NCI-H446 (cell line): ENCODE data around the gene NF1.
"Not testable (repeated sequence)": the region's sequence is repeated elsewhere in the genome, so short reads cannot be mapped to it uniquely, and the experiment has no call there.

Experiments
- DNase-seq, 2 experiments: peaks; one replicate each; lab custom pipeline; 2025; lab: John Stamatoyannopoulos, UW

NF1 gene

DNA sequence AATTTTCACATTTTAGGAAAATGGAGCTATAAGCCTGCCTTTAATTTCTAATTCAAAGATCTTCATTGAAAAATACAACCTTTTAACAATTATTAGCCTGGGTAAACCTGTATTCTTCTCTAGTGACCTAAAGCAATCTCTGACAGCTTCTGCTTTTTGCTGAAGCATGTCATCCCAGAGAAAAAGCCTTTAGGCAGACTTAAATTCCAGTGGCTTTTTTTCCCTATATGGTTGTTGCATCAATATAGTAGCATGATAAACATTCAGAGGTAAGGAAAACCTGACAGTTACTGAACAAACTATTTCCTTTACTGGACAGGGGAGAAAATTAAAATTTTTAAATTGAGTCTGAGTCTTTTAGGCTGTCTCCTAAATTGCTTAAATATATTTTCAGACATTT, 234.4 kb downstream of the NF1 start:
- DNase-seq: no peak

DNA sequence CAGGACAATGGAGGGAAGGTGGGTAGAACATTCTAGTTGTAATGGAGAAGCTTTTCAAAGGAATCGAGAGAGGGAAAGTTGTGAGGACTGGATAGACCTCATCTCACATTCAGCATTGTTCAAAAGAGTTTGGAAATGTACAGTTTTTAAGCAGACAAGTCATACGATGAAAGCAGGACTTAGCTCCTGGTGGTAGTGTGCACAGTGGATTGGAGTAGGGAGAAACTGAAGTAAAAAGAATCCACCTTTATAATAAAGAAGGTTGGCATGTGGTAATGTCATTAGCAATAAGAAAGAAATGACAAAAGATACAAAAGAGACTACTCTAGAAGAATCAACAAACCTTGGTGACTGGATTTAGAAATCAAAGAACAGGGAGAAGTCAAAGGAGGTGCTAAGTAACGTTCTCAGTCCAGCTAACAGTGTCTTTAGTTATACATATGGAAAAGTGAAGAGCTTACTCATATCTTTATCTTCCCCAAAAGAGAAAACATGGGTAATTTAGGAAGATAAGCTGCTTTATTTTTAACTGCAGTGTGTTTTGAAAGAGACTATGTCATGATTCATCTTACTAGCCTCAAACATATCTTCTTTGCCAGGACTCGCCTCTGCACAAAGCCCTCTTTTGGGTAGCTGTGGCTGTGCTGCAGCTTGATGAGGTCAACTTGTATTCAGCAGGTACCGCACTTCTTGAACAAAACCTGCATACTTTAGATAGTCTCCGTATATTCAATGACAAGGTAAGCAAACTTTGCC, 245.3 kb downstream of the NF1 start:
- no peak for DNase-seq

DNA sequence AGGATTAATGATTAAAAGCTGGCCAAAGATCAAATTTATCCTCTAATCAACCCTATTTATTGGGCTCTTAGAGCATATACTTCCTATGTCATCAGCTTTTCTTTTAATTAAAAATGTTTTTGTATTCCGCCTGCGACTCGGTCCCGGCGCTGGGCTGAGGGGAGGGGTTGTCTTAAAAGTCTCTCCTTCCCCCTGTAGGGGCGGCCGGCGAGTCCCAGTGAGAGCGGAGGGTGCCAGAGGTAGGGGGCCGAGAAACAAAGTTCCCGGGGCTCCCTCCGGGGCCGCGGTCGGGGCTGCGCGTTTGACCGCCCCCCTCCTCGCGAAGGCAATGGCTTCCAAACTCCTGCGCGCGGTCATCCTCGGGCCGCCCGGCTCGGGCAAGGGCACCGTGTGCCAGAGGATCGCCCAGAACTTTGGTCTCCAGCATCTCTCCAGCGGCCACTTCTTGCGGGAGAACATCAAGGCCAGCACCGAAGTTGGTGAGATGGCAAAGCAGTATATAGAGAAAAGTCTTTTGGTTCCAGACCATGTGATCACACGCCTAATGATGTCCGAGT, 250.5 kb downstream of the NF1 start:
- DNase-seq: not testable (repeated sequence)

DNA sequence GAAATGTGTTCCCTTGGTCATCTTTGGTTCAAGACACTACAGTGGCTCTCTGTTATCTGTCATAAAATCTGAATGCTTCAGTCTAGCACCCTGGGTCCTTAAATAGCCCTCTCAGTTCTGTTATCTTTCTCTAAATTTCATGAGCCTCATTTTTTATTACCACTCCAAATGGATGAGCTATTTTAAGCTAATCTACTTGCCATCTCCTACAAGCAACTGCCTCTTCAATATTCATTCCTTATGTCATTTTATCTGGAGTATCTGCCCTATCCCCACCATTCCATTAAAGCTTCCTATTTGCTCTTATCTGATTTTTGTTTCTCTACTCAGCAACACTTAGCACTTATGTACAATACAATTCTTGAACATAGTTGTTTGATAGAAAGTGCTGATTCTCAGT, 254.7 kb downstream of the NF1 start:
- DNase-seq: no peak

DNA sequence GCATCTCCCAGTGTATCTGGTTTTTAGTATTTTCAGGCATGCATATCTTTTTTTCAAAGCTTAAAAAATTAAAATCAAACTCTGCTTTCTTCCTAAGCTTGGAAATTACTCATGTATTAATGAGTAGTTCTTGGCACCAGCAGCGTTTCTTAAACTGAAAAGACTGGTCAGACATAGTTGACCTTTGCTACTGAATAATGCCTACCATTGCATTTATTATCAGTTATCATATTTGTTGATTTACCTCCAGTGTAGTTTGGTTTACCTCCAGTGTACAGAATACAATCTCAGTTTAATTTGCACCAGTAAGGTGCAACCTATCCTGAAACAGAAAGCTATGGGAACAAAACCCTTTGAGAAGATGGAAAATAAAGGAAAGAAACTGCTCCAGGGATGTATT, 261.2 kb downstream of the NF1 start:
- DNase-seq: no peak

DNA sequence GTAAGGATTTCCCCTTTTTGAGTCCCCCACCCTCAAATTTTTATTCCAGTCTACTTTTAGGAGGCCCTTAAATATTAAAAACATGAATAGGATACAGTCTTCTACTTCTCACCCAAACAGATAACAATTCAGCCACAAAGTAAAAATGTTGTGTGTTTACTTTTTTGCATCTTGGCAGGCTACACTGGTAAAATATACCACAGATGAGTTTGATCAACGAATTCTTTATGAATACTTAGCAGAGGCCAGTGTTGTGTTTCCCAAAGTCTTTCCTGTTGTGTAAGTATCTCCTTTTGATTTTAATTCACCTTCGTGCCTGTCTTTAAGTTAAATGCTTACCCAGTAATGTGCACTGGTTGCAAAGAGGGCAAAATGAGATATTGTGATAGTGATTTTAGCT, 262.3 kb downstream of the NF1 start:
- no peak for DNase-seq

DNA sequence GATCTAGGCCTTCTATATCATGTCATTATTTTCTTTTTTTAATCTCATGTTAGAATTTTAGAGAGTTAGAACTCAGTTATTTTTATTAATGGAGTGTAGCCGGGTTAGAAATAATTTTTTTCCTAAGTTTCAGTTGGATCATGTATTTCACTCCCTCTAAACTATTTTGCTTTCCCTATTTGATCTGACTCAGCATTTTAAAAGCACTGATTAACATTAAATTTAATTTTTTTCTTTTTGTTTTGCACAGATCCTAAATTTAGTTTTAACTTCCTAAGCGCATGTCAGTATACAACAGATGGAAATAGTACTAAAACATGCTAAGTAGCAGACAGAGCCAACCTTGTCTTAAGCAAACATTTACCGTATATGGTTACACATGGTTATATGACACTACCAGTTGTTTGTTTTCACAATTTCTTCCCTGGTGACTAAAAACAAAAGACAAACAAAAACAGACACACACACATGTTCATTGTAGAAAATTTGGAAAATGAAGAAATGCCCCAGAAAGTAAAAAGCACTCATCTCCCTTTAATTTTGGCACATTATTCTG, 263.1 kb downstream of the NF1 start:
- no peak for DNase-seq

DNA sequence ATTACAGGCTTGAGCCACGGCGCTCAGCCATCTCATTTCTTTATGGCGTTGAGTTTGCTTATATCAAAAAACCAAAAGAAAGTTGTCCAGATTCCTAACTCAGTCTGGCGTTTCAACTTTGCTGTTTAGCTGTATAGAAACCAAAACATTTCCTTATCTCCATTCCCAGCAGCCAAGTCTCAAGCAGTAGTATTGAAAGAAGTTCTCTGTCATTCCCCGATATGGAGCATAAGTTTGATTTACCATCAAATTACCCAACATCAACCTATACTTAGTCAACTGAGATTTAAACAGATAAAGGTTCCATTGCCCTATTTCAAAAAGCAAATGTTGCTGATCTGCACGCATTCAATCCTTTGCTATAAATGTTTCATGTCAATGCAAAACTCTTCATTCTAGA, 269.2 kb downstream of the NF1 start:
- DNase-seq: no peak

DNA sequence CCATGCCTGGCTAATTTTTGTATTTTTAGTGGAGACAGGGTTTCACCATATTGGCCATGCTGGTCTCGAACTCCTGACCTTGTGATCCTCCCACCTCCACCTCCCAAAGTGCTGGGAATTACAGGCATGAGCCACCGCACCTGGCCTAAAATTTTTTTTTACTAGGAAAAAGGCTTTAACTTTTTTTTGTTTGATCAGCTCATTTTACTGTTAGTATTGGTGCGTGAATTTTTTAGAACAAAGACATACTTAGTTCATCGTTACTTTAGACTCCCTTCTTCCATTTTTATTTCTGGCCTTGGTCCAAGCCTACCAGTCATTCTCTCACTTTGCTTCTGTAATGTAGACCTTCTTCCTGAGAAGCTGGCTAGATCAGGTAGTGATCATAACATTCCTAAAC, 271.3 kb downstream of the NF1 start:
- DNase-seq: no peak

DNA sequence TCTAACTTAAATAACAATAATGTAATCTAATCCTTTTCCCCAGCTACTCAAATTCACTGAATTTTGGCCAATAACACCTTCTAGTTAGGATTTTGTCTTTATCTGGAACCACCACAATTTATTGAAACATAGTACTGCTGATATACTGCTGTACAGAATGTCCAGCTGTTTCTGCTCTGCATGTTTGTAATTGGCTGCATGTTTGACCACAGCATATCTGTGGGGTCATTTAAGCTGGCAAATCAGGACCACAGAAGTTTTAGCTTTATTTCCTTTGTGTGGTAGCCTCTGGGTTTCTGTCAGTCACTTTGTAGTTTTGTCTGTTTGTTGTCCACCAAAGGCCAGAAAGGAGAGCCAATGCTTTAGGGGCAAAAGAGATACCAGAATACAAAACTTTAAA, 274.5 kb downstream of the NF1 start:
- DNase-seq: no peak

DNA sequence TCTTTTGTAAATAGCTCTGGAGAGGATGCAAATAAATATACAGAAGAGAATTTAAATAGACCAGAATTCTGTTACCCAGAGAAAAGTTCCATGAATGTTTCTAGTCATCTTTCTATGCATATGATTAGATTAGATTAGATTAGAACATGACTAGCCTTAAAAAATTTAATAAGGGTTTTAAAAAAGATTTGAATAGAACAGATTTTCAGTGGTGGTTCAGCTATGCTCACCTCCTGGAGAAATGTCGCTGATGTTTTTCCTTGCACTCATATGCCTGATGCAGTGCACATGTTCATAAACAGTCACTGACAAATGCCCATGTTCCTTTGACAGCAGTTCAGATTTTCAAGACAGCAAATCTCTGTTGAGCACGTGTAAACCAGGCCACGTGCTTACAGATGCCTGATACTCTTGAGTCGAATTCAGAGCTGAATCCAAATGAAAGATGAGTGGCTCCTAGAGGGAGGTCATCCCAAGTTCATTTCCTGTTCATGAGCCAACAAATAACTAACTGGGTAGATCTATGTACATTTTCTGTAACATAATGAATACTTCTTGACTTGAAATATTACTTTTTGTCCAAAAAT, 276.8 kb downstream of the NF1 start:
- no peak for DNase-seq

DNA sequence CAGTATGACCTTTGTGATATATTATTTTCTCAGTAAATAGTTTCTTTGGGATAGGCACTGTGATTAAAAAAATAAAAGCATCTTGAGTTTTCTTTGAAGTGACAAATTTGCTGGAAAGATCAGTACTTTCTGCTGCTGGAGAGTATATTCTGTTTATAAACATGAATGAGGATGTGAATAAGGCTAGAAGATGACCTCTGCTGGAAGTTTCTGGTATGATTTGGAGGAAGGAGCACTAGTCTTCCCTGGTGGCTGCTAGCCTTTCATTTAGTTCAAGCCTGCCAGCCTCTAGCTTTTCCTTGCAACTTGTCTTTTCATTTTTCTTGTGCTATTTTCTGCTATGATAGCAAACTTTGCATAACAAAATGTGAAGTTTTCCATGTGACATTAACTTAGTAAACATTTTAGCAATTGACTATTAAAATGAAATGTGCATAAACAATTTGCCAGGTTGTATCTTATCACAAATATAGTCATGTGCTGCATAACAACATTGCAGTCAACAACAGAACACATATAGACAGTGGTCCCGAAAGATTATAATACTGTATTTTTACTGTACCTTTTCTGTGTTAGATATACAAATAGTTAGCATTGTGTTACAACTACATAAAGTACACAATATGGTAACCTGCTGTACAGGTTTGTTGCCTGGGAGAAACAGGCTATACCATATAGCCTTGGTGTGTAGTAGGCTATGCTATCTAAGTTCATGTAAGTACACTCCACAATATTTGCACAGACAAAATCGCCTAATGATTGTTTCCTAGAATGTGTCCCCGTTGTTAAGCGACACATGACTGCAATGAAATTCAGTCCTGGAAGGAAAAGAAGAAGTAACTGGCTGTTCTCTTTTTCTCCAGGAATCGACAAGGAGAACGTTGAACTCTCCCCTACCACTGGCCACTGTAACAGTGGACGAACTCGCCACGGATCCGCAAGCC, 278.6 kb downstream of the NF1 start:
- DNase-seq: peak in 1 of 2 experiments; percentile 47

DNA sequence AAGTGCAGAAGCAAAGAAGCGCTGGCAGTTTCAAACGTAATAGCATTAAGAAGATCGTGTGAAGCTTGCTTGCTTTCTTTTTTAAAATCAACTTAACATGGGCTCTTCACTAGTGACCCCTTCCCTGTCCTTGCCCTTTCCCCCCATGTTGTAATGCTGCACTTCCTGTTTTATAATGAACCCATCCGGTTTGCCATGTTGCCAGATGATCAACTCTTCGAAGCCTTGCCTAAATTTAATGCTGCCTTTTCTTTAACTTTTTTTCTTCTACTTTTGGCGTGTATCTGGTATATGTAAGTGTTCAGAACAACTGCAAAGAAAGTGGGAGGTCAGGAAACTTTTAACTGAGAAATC, 279.3 kb downstream of the NF1 start:
- no peak for DNase-seq

DNA sequence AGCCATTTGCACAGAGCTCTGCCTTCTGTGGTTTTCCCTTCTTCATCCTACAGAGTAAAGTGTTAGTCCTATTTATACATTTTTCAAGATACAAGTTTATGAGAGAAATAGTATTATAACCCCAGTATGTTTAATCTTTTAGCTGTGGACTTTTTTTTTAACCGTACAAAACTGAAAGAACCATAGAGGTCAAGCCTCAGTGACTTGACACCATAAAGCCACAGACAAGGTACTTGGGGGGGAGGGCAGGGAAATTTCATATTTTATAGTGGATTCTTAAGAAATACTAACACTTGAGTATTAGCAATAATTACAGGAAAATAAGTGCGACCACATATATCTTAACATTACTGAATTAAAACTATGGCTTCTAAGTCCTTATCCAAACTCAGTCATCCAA, 279.7 kb downstream of the NF1 start:
- no peak for DNase-seq

DNA sequence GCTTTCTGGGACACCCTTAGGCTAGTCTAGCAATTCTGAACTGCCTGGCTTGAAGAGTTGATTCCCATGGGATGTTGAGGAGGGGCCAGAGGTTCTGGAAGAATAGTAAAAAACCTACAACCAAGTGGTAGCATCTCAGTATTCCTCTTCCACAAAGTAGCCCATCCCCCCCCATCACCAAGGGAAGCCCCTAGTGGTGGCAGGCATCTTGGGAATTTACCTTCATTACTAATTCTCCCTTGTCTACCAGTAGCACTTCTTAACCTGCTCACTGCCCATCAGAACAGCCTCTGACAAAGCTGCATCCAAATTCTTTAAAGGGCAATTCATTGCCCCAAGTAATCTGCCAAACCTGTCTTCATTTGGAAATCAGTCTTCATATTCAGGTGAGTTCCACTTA, 283.9 kb downstream of the NF1 start:
- no peak for DNase-seq

DNA sequence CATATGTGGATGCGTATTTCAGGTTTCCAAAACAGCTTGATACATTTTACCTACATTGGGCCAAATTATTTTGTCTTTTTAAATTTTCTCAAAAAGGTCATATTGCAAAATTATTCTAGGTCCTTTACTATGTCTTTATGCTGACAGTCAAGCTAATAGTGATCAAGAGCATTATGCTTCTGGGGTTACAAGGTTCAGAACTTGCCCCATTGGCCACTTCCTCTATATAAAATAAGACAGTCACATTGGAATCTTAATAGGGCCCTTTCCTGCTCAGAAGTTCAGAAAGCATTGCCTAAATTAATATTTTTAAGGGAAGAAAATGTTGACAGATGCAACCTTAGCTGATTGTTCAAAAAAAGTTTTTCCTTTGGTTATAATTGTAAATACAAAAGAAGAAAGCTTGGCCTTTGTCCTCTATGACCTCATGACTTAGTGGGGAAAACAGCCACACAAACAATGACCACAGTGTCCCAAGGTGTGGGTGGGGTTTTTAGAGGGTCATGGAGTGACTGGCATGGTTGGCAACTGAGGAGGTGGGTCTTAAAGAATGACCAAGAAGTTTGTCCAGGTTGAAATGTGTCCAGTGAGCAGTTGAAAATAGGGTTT, 284.9 kb downstream of the NF1 start:
- DNase-seq: no peak

DNA sequence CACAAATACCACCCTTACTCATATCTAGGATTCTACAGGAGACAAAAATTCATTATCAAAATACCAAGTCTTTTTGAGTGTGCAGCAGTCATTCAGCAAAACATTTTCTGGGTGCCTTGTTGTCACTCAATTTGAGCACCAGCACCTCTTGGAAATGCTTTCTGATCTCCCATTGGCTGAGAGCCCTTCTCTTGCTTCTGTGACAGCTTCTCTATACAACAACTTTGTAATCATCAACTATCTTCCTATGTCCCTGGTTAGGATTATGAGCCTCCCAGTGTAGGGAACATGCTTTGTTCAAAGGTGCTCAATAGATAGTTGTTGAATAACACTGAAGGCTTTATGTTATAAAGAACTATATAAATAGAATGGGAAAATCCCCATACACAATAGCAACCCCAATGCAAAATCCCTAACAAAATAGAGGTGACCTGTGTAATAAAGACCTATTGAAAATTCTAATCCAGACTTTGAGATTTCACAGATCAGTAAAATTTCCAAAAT, 286.4 kb downstream of the NF1 start:
- DNase-seq: no peak

DNA sequence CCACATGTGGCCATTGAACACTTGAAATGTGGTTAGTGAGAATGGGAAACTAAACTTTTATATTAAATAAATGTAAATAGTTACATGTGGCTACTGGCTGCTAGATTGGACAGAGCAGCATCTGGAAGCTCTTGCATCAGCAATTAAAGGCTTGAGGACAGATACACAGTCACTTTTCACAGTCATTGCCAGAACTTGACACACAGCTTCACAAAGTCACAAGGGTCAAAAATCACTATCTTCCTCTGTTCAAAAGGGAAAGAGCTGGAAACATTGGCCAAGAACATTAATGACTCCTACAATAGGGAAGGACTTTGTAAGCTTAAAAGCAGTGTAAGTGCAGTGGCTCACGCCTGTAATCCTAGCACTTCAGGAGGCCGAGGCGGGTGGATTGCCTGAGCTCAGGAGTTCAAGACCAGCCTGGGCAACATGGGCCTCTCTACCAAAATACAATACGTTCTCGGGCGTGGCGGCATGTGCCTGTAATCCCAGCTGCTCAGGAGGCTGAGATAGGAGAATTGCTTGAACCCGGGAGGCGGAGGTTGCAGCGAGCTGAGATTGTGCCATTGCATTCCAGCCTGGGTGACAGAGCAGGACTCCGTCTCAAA, 288.0 kb downstream of the NF1 start:
- not testable (repeated sequence) for DNase-seq

DNA sequence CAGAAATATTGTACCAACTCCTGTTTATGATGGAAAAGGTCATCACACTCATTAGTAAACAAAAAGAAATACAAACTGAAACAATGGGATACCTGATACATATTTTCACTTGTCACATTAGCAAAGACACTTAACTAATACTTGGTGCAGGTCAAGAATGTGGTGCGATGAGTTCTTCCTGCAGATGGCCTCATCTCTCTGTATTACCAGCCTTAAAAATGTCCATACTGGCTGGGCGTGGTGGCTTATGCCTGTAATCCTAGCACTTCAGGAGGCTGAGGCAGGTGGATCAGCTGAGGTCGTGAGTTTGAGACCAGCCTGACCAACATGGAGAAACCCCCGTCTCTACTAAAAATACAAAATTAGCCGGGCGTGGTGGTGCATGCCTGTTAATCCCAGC, 288.7 kb downstream of the NF1 start:
- not testable (repeated sequence) for DNase-seq

DNA sequence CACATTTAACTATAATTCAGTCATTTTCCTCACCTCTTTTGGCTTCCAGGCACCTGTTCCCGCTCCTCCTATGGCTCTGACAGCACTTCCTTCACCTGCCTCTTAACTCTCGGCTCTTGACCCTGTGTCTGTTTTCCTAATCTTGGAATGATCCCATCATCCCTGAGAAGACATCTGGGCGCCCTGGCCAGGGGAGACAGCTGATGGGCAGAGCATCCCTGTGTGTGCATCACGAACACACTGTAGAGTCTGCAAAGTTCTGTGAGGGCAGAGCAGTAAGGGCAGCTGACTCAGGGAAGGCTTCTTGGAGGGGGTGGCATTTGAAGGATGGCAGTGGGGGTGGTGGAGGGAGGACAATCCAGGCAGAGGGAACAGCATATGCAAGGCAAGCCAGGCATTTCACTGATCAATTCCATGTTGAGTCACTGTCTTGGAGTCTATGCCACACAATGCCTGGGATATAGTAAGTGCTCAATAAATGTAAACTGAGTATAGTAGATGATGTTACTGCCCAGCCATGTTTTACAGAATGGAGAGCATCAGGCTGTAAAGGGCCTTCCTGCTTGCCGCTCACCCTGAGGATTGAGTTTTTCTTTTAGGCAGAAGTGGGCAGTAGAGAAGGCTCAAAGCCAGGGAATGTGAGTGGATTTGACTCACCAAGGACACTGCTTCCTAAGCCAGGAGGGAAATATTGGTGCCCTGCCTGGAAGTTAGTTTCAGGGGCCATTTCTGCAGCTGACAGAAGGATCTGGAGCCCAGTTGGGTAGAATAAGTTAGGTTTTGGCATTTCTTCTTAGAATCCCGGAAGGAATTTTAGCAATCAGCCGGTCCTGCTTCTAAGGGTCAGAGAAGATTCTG, 290.9 kb downstream of the NF1 start:
- DNase-seq: no peak
